Progenitor cell of endocrine pancreas (in vitro differentiated cells): ENCODE data around the gene CD209. TPM values are rescaled to one million over a fixed set of nuclear protein-coding genes. Genes with fewer than 3 reads are reported as not detected.

Experiments
- DNase-seq: peaks from one replicate; pipeline ENCODE4 v3.0.0; 2021; ENCODE audit warnings: low spot score; ENCODE audit not compliant: unreplicated experiment
- H3K27ac Mint-ChIP-seq: 2 replicates; pipeline ENCODE4 v1.8.0; 2021; ENCODE audit warnings: mild to moderate bottlenecking, moderate library complexity, mixed read lengths
- H3K27me3 Mint-ChIP-seq: 2 replicates; pipeline ENCODE4 v1.8.0; 2021; ENCODE audit warnings: mixed read lengths
- H3K36me3 Mint-ChIP-seq: 2 replicates; pipeline ENCODE4 v1.8.0; 2022; ENCODE audit warnings: mixed read lengths; ENCODE audit not compliant: insufficient read depth
- H3K4me1 Mint-ChIP-seq: 2 replicates; pipeline ENCODE4 v1.8.0; 2021; ENCODE audit warnings: low read depth, mixed read lengths
- H3K4me3 Mint-ChIP-seq: 2 replicates; pipeline ENCODE4 v1.8.0; 2021; ENCODE audit warnings: low read depth, mild to moderate bottlenecking, moderate library complexity, mixed read lengths
- H3K9me3 Mint-ChIP-seq: 2 replicates; pipeline ENCODE4 v1.8.0; 2021; ENCODE audit warnings: low read depth, mixed read lengths
- total RNA-seq: library from RNA; stranded (reverse); gene quantifications from 2 replicates; pipeline ENCODE4 v1.2.1, GENCODE V29; 2021
- TF ChIP-seq, protein P1 (sequence below): fragments of 200-600 bp; sonication (generic); IDR thresholded peaks from one replicate; pipeline ENCODE4 v1.5.0; 2021; ENCODE audit warnings: antibody characterized with exemption, mild to moderate bottlenecking; ENCODE audit not compliant: unreplicated experiment

Gene CD209
- total RNA-seq, 1 donor from 2014 or later = not detected

DNA sequence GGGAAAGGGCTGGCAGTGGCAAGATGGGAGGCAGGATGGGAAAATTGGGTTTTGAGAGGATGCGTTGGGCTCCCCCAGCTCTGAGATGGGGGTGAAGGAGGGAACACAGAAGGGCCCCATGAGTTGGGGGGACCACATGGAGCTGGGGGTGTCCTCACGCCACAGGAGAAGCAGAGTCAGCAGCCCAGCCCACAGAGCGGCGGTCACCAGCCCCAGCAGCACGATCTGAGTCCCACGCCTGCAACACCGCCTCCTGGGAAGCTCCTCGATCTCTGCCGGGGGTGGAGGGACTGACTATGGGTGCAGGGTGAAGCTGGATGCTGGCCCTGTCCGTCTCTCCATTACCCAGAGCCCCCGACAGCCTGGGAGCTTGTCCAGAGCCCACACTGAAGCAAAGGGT is 48.8 kb downstream of the CD209 start:
- Mint-ChIP-seq H3K27ac (no peak overlapping the region), H3K4me1 (no peaks in the 10 kb centered on the region), H3K27me3 (peaks cover 58% of the 10 kb centered on the region)

DNA sequence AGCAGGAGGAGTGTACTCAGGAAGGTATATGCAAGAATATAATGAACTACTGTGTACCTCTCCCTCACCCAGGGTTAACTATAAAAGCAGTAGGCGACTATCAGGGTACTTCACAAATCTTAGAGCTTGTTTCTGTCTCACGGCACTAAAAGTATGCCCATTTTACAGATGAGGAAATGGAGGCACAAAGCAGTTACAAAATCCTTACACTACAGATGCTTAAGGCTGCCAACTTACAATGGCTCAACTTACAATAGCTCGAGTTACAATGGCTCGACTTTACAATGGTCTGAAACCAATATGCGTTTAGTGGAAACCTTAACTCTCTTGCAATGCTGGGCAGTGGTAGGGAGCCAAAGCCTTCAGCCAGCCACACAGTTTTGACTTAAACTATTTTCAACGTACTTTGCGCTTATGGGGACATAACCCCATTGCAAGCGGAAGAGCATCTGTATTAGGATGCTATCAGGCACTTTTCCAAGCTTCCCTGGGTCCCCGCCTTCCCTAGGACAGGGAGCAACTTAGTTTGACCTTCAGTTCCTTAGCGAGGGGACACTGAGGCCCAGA is 49.5 kb downstream of the CD209 start:
- no peaks in the 10 kb centered on the region for H3K4me1 Mint-ChIP-seq
- H3K4me3 Mint-ChIP-seq = no peak overlapping the region
- H3K27ac Mint-ChIP-seq = no peak overlapping the region
- H3K27me3 Mint-ChIP-seq = peaks cover 53% of the 10 kb centered on the region
- H3K36me3 Mint-ChIP-seq = no peaks in the 10 kb centered on the region
- DNase-seq = no peak
- no peaks in the 10 kb centered on the region for H3K9me3 Mint-ChIP-seq
- TF ChIP-seq, protein P1, sequence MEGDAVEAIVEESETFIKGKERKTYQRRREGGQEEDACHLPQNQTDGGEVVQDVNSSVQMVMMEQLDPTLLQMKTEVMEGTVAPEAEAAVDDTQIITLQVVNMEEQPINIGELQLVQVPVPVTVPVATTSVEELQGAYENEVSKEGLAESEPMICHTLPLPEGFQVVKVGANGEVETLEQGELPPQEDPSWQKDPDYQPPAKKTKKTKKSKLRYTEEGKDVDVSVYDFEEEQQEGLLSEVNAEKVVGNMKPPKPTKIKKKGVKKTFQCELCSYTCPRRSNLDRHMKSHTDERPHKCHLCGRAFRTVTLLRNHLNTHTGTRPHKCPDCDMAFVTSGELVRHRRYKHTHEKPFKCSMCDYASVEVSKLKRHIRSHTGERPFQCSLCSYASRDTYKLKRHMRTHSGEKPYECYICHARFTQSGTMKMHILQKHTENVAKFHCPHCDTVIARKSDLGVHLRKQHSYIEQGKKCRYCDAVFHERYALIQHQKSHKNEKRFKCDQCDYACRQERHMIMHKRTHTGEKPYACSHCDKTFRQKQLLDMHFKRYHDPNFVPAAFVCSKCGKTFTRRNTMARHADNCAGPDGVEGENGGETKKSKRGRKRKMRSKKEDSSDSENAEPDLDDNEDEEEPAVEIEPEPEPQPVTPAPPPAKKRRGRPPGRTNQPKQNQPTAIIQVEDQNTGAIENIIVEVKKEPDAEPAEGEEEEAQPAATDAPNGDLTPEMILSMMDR = no peak

More for the DNA sequence above, 48.8 kb downstream of the CD209 start:
- DNase-seq = no peak
- Mint-ChIP-seq H3K4me3 (no peak overlapping the region), H3K36me3 (no peaks in the 10 kb centered on the region), H3K9me3 (no peaks in the 10 kb centered on the region)
- TF ChIP-seq, protein P1 = no peak

DNA sequence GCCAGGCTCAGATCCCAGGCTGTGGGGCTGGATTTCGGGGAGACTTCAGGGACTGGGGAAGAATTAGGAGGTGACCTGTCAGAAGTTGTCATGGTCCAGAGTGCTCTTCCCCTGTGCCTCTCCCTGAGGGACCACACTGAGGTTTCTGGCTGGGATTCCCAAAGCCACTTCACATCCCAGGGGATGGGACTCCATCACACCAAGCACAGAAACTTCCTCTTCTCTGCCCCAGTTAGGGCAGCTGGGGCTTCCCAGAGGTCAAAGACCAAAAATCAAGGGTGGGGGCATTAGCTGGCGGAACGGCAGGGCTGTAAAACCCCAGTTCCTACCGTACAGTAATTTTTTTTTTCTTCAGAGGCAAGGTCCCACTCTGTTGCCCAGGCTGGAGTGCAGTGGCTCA is 52.8 kb downstream of the CD209 start:
- Mint-ChIP-seq H3K27ac (no peak overlapping the region), H3K36me3 (no peaks in the 10 kb centered on the region), H3K9me3 (no peaks in the 10 kb centered on the region), H3K4me3 (no peak overlapping the region), H3K4me1 (no peaks in the 10 kb centered on the region), H3K27me3 (peaks cover 37% of the 10 kb centered on the region)
- DNase-seq = no peak
- TF ChIP-seq, protein P1 = no peak

DNA sequence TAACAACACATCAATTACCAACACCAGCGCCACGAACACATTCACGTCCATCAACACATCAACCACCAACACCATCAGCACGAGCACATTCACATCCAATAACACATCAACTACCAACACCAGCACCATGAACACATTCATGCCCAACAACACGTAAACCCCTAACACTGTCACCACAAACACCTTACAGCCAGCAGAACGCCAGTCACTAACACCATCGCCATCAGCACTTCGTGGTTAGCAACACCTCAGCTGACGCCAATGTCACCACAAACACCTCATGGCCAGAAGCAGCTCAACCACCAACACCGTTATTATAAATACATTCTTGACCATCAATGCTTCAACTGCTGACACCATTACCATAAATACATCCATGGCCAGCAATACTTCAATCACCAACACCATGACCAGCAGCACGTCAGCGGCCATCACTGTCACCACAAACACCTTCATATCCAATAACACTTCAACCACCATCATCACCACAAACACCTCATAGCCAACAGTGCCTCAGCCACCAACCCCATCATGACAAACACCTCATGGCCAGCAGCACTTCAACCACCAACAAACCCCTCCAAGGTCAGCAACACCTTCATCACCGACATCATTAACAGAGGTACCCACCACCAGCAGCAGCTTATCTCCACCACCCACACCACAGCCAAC is 54.8 kb downstream of the CD209 start:
- no peaks in the 10 kb centered on the region for H3K36me3 Mint-ChIP-seq
- TF ChIP-seq, protein P1 = no peak
- H3K27ac Mint-ChIP-seq = no peak overlapping the region
- no peak overlapping the region for H3K4me3 Mint-ChIP-seq
- H3K9me3 Mint-ChIP-seq = no peaks in the 10 kb centered on the region
- no peak for DNase-seq
- H3K27me3 Mint-ChIP-seq = peaks cover 20% of the 10 kb centered on the region
- no peaks in the 10 kb centered on the region for H3K4me1 Mint-ChIP-seq

DNA sequence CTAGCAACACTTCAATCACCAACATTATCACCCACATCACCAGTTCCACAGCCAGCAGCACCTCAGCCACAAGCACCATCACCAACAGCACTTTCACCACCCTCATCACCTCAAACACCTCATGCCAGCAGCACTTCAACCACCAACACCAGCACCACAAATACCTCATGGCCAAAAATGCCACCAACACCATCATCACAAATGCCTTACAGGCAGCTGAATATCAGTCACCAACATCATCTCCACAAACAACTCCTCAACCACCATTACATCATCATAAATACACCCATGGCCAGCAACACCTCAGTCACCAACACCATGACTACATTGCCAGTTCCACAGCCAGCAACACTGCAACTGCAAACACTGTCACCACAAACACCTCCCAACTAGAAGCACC is 55.8 kb downstream of the CD209 start:
- Mint-ChIP-seq H3K27ac (no peak overlapping the region), H3K9me3 (no peaks in the 10 kb centered on the region), H3K27me3 (peaks cover 9% of the 10 kb centered on the region), H3K4me1 (no peaks in the 10 kb centered on the region), H3K4me3 (no peak overlapping the region), H3K36me3 (no peaks in the 10 kb centered on the region)
- TF ChIP-seq, protein P1 = no peak
- DNase-seq = no peak
